Kidney epithelial cell (primary cell): ENCODE measurements around the gene BCLAF1. TPM values are rescaled to one million over a fixed set of nuclear protein-coding genes. Genes with fewer than 3 reads are reported as not detected.

ENCODE experiments used
- DNase-seq: peaks from one replicate; pipeline ENCODE4 v3.0.0-alpha.2; 2010; ENCODE audit warnings: low read depth
- H3K27me3 ChIP-seq: 2 replicates; pipeline ENCODE4 v1.6.0; 2011; ENCODE audit warnings: low read length; ENCODE audit not compliant: control insufficient read depth, insufficient read depth
- H3K36me3 ChIP-seq: 2 replicates; pipeline ENCODE4 v1.5.1; 2011; ENCODE audit warnings: low read length; ENCODE audit not compliant: control insufficient read depth, insufficient read depth
- H3K4me3 ChIP-seq: 2 replicates; pipeline ENCODE4 v1.5.1; 2011; ENCODE audit warnings: low read depth, mild to moderate bottlenecking, control low read depth, low read length
- total RNA-seq: library from RNA; depleted of rRNA; stranded (reverse); fragments of >200 nt; gene quantifications from 2 replicates; pipeline ENCODE4 v1.2.3, GENCODE V29; 2015
- TF ChIP-seq, protein P1 (sequence below): IDR thresholded peaks from 2 replicates; pipeline ENCODE4 v1.5.1; 2011; ENCODE audit warnings: mild to moderate bottlenecking, moderate library complexity, low read length, control low read depth, inconsistent platforms; ENCODE audit not compliant: insufficient read depth, poor library complexity, severe bottlenecking

BCLAF1 gene
- total RNA-seq, 1 donor from 2014 or later, result 97.9 TPM

DNA sequence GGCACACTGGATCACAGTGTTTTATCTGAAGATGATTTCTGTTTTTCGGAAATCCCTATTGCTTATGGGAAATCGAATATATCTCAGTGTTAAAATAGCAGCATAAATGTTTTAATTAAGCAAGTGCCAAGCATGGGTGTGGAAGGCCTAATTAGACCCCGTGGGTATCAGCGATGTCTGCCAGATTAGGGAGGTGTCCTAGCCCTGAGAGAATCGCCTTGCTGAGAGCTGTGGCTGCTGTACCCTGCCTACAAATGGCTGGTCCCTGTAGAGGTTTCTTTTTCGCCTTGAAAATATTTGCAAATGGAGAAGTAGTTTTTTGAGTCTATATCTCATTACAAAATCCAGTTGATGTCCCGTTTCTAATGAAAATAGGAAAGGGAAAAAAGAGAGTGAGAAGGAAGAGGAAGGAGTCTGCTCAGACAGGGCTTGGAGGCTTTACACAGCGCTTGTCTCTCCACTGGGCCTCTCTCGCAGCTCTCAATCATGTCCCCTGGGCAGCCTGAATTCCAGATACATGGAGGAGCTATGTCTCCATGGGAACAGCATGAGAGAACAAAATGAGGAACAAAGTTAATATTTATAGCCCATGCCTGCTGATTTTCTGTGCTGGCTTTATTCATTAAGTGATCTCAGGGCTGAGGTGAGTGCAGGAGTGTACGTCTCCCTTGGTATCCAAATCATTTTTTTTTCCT lies 35.2 kb upstream of the BCLAF1 start:
- TF ChIP-seq, protein P1, sequence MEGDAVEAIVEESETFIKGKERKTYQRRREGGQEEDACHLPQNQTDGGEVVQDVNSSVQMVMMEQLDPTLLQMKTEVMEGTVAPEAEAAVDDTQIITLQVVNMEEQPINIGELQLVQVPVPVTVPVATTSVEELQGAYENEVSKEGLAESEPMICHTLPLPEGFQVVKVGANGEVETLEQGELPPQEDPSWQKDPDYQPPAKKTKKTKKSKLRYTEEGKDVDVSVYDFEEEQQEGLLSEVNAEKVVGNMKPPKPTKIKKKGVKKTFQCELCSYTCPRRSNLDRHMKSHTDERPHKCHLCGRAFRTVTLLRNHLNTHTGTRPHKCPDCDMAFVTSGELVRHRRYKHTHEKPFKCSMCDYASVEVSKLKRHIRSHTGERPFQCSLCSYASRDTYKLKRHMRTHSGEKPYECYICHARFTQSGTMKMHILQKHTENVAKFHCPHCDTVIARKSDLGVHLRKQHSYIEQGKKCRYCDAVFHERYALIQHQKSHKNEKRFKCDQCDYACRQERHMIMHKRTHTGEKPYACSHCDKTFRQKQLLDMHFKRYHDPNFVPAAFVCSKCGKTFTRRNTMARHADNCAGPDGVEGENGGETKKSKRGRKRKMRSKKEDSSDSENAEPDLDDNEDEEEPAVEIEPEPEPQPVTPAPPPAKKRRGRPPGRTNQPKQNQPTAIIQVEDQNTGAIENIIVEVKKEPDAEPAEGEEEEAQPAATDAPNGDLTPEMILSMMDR, result no peak
- Histone ChIP-seq H3K4me3 (no peak overlapping the region), H3K27me3 (no peaks in the 10 kb centered on the region), H3K36me3 (no peaks in the 10 kb centered on the region)
- DNase-seq, result no peak

DNA sequence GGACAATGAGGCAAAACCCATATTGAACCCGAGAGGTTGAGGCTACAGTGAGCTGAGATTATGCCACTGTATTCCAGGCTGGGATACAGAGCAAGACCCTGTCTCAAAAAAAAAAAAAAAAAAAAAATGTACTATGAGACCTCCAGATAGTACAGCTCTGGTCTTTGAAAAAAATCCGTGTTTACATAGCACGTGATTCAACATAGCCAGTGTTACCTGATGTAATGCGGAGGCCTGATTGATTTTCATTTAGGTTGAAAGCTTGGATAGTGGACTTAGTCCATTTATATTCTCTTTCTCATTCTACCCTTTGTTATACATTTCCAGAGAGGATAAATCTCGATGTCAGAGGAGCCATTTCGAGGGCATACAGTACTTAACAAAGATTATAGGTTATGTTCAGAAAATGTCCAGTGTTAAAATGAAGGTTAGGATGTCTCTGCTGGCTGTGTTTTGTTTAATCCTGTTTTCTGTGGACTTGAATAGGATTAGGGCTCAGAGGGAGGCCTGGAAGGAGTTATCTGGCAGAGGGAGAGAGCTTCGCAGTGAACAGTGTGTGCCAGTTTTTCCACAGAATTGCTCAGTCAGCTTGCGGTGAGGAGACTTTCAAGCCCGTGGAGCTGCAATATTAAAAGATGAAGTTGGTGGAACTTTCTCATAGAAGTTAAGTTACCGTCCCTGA lies 33.9 kb upstream of the BCLAF1 start:
- TF ChIP-seq, protein P1, result no peak
- Histone ChIP-seq H3K27me3 (no peaks in the 10 kb centered on the region), H3K4me3 (no peak overlapping the region), H3K36me3 (no peaks in the 10 kb centered on the region)
- no peak for DNase-seq

DNA sequence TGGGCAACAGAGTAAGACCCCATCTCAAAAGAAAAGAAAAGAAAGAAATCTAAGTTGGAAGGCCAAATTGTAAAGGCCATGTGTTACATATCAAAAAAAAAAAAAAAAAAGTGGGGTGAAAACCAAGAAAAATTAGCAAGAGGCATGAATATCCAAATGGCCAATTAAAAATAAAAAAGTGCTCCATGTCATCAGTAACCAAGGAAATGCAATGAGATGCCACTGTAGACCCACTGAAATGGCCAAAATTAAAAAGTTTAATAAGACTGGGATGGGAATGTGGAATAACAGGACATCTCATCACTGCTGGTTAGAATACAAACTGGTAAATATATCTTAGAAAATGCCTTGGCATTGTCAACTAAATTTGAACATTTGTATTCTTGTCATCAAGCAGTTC lies 30.1 kb upstream of the BCLAF1 start:
- no peaks in the 10 kb centered on the region for H3K36me3 ChIP-seq
- TF ChIP-seq, protein P1, result no peak
- H3K4me3 ChIP-seq, result no peak overlapping the region
- H3K27me3 ChIP-seq, result no peaks in the 10 kb centered on the region
- DNase-seq, result no peak

DNA sequence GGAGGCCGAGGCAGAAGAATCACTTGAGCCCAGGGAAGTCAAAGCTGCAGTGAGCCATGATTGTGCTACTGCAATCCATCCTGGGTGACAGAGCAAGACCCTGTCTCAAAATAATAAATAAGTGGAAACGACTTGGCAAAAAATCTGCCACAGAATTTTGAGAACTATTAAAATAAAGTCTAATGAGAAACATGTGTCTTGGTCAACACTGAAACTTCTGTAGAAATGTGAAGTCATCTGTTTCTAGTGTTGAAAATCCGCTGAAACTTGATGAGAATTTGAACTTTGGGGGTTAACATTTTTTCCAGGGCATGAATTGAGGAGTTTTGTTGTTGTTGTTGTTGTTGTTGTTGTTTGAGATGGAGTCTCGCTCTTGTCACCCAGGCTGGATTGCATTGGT lies 29.0 kb upstream of the BCLAF1 start:
- TF ChIP-seq, protein P1, result no peak

DNA sequence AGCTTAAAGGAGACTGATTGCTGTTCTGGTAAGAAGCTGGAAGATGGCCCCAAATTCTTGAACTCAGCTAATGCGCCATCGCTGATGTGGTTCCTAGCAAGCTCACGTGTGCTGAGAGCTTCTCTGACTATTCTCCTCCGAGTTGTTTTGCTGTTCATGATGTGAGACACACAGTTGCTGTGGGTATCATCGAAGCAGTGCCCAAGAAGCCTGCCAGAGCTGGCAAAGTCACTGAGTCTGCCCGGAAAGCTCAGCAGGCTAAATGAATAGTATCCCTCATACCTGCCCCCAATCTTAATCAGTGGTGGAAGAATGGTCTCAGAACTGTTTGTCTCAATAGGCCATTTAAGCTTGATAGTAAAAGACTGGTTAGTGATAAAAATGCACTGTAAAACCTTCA lies 28.3 kb upstream of the BCLAF1 start:
- TF ChIP-seq, protein P1, result no peak
- no peak overlapping the region for H3K4me3 ChIP-seq

More for the DNA sequence above, 29.0 kb upstream of the BCLAF1 start:
- DNase-seq, result no peak
- Histone ChIP-seq H3K4me3 (no peak overlapping the region), H3K36me3 (no peaks in the 10 kb centered on the region), H3K27me3 (no peaks in the 10 kb centered on the region)

More for the DNA sequence above, 28.3 kb upstream of the BCLAF1 start:
- Histone ChIP-seq H3K36me3 (no peaks in the 10 kb centered on the region), H3K27me3 (no peaks in the 10 kb centered on the region)
- no peak for DNase-seq
